GM18511 (cell line): ENCODE data around the gene RASL12.

Source experiments
- ATAC-seq: cut with Tn5 transposase; IDR thresholded peaks from one replicate; pipeline ENCODE4 v1.9.1; 2021; ENCODE audit warnings: mild to moderate bottlenecking, moderate library complexity; ENCODE audit not compliant: unreplicated experiment

The RASL12 gene

GRCh38 chr15:65092911-65093792 is 25.4 kb upstream of the RASL12 start:
- no peak for ATAC-seq

- ATAC-seq: no peak
These were observed 24.4 kb upstream of the RASL12 start for GRCh38 chr15:65091946-65092770.

GRCh38 chr15:65089206-65089824 is 21.5 kb upstream of the RASL12 start:
- no peak for ATAC-seq

- no peak for ATAC-seq
These were observed 20.8 kb upstream of the RASL12 start for GRCh38 chr15:65088643-65089021.

GRCh38 chr15:65087873-65088642 is 20.3 kb upstream of the RASL12 start:
- ATAC-seq: no peak

GRCh38 chr15:65087411-65087810 is 19.6 kb upstream of the RASL12 start:
- ATAC-seq: no peak

- no peak for ATAC-seq
These were observed 18.9 kb upstream of the RASL12 start for GRCh38 chr15:65086680-65087111.

GRCh38 chr15:65085990-65086679 is 18.3 kb upstream of the RASL12 start:
- no peak for ATAC-seq

- no peak for ATAC-seq
These were observed 17.5 kb upstream of the RASL12 start for GRCh38 chr15:65085207-65085753.

- ATAC-seq: no peak
These were observed 16.9 kb upstream of the RASL12 start for GRCh38 chr15:65084500-65085206.

GRCh38 chr15:65083262-65083701 is 15.5 kb upstream of the RASL12 start:
- no peak for ATAC-seq

- ATAC-seq: no peak
These were observed 14.6 kb upstream of the RASL12 start for GRCh38 chr15:65082303-65082953.

- no peak for ATAC-seq
These were observed 14.0 kb upstream of the RASL12 start for GRCh38 chr15:65081758-65082157.

- ATAC-seq: no peak
These were observed 13.5 kb upstream of the RASL12 start for GRCh38 chr15:65081270-65081669.

GRCh38 chr15:65079580-65079979 is 11.8 kb upstream of the RASL12 start:
- no peak for ATAC-seq

- no peak for ATAC-seq
These were observed 10.2 kb upstream of the RASL12 start for GRCh38 chr15:65077981-65078352.

- no peak for ATAC-seq
These were observed 9.6 kb upstream of the RASL12 start for GRCh38 chr15:65077291-65077980.
